Ishikawa (cell line): ENCODE data around the gene RTN4RL2.

Experiments
- CEBPB ChIP-seq: IDR thresholded peaks from 2 replicates; pipeline ENCODE4 v1.6.1; 2012
- CREB1 ChIP-seq: IDR thresholded peaks from 2 replicates; pipeline ENCODE4 v1.6.1; 2012; ENCODE audit warnings: low read depth
- EP300 ChIP-seq: IDR thresholded peaks from 2 replicates; pipeline ENCODE4 v1.6.1; 2012; ENCODE audit warnings: borderline replicate concordance
- FOXM1 ChIP-seq: IDR thresholded peaks from 2 replicates; pipeline ENCODE4 v1.6.1; 2012; ENCODE audit warnings: low read depth, borderline replicate concordance
- RAD21 ChIP-seq: IDR thresholded peaks from 2 replicates; pipeline ENCODE4 v1.6.1; 2012; ENCODE audit warnings: low read depth
- TAF1 ChIP-seq: IDR thresholded peaks from 2 replicates; pipeline ENCODE4 v1.6.1; 2012; ENCODE audit warnings: low read depth, mild to moderate bottlenecking
- YY1 ChIP-seq: IDR thresholded peaks from 2 replicates; pipeline ENCODE4 v1.6.1; 2012; ENCODE audit warnings: low read depth
- TF ChIP-seq, protein P1 (sequence below): IDR thresholded peaks from 2 replicates; pipeline ENCODE4 v1.6.1; 2012; ENCODE audit warnings: low read depth, mild to moderate bottlenecking
- TF ChIP-seq, protein P2 (sequence below): IDR thresholded peaks from 2 replicates; pipeline ENCODE4 v1.6.1; 2012
- TF ChIP-seq, protein P3 (sequence below): IDR thresholded peaks from 2 replicates; pipeline ENCODE4 v1.6.1; 2012

DNA sequence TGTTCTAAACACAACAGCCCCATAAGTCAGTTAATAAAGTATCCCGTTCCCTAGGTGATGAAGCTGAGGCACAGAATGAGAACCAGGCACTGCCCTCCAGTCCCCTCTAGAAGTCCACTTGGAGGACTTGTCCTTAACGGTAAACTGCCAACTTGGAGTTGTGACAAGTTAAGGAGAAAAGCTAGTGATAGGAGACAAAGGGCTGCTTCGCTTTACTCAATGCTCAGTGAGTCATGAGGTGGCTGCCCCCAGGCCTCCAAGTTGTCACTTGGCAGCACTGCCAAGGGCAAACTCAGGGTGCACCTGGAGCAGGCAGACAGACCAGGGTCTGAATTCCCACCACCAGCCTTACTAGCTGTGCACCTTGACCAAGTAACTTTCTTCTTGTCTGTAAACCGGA lies 41.6 kb downstream of the RTN4RL2 start:
- TF ChIP-seq, protein P1, sequence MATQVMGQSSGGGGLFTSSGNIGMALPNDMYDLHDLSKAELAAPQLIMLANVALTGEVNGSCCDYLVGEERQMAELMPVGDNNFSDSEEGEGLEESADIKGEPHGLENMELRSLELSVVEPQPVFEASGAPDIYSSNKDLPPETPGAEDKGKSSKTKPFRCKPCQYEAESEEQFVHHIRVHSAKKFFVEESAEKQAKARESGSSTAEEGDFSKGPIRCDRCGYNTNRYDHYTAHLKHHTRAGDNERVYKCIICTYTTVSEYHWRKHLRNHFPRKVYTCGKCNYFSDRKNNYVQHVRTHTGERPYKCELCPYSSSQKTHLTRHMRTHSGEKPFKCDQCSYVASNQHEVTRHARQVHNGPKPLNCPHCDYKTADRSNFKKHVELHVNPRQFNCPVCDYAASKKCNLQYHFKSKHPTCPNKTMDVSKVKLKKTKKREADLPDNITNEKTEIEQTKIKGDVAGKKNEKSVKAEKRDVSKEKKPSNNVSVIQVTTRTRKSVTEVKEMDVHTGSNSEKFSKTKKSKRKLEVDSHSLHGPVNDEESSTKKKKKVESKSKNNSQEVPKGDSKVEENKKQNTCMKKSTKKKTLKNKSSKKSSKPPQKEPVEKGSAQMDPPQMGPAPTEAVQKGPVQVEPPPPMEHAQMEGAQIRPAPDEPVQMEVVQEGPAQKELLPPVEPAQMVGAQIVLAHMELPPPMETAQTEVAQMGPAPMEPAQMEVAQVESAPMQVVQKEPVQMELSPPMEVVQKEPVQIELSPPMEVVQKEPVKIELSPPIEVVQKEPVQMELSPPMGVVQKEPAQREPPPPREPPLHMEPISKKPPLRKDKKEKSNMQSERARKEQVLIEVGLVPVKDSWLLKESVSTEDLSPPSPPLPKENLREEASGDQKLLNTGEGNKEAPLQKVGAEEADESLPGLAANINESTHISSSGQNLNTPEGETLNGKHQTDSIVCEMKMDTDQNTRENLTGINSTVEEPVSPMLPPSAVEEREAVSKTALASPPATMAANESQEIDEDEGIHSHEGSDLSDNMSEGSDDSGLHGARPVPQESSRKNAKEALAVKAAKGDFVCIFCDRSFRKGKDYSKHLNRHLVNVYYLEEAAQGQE: no peak
- TF ChIP-seq FOXM1 (no peak), RAD21 (no peak), EP300 (no peak), CEBPB (no peak), TAF1 (no peak), YY1 (no peak), CREB1 (no peak)
- TF ChIP-seq, protein P2, sequence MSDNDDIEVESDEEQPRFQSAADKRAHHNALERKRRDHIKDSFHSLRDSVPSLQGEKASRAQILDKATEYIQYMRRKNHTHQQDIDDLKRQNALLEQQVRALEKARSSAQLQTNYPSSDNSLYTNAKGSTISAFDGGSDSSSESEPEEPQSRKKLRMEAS: no peak
- TF ChIP-seq, protein P3, sequence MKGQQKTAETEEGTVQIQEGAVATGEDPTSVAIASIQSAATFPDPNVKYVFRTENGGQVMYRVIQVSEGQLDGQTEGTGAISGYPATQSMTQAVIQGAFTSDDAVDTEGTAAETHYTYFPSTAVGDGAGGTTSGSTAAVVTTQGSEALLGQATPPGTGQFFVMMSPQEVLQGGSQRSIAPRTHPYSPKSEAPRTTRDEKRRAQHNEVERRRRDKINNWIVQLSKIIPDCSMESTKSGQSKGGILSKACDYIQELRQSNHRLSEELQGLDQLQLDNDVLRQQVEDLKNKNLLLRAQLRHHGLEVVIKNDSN: no peak
